HG03108 (cell line): ENCODE results near the gene CEACAM19.
"Not testable (repeated sequence)": the region's sequence is repeated elsewhere in the genome, so short reads cannot be mapped to it uniquely, and the experiment has no call there.

ENCODE experiments used
- ATAC-seq: cut with Tn5 transposase; IDR thresholded peaks from one replicate; pipeline ENCODE4 v1.9.1; 2021; ENCODE audit warnings: moderate library complexity; ENCODE audit not compliant: unreplicated experiment

The CEACAM19 gene

GRCh38 chr19:44720945-44721344 lies 49.7 kb downstream of the CEACAM19 start:
- no peak for ATAC-seq

GRCh38 chr19:44721369-44721768 lies 50.1 kb downstream of the CEACAM19 start:
- ATAC-seq: not testable (repeated sequence)

- ATAC-seq: no peak
These were observed 51.1 kb downstream of the CEACAM19 start for GRCh38 chr19:44722131-44723121.

- ATAC-seq: no peak
These were observed 52.1 kb downstream of the CEACAM19 start for GRCh38 chr19:44723299-44723951.

GRCh38 chr19:44723952-44724319 lies 52.7 kb downstream of the CEACAM19 start:
- ATAC-seq: no peak

- no peak for ATAC-seq
These were observed 54.0 kb downstream of the CEACAM19 start for GRCh38 chr19:44725251-44725650.

GRCh38 chr19:44725684-44726083 lies 54.4 kb downstream of the CEACAM19 start:
- ATAC-seq: no peak

GRCh38 chr19:44726465-44726864 lies 55.2 kb downstream of the CEACAM19 start:
- ATAC-seq: no peak

GRCh38 chr19:44728178-44728577 lies 56.9 kb downstream of the CEACAM19 start:
- no peak for ATAC-seq

- no peak for ATAC-seq
These were observed 58.3 kb downstream of the CEACAM19 start for GRCh38 chr19:44729516-44730033.

GRCh38 chr19:44731081-44731480 lies 59.8 kb downstream of the CEACAM19 start:
- ATAC-seq: no peak

- no peak for ATAC-seq
These were observed 60.3 kb downstream of the CEACAM19 start for GRCh38 chr19:44731622-44732021.

- ATAC-seq: no peak
These were observed 61.1 kb downstream of the CEACAM19 start for GRCh38 chr19:44732235-44733014.
